OCI-LY3 (cell line): ENCODE measurements around the gene GSAP.

Experiments
- H2AFZ ChIP-seq: fragments of 200-600, 300-600 bp; shearing (Covaris generic); 2 replicates; pipeline ENCODE4 v1.6.0; 2014; ENCODE audit warnings: antibody characterized with exemption, low read depth, low read length
- H3K27ac ChIP-seq: fragments of 200-600, 300-600 bp; sonication (generic); 2 replicates; pipeline ENCODE4 v1.5.1; 2014; ENCODE audit warnings: mild to moderate bottlenecking, low read length, moderate library complexity, mixed read lengths
- H3K27me3 ChIP-seq: fragments of 200-600, 300-600 bp; sonication (generic); 2 replicates; pipeline ENCODE4 v1.6.1; 2014; ENCODE audit warnings: low read depth, low read length, mixed read lengths
- H3K36me3 ChIP-seq: fragments of 200-600, 300-600 bp; sonication (generic); replicated peaks from 2 replicates; pipeline ENCODE3; 2014; ENCODE audit warnings: low read depth, low read length, mixed read lengths
- H3K4me1 ChIP-seq: fragments of 300-600, 200-600 bp; sonication (generic); 2 replicates; pipeline ENCODE4 v1.6.1; 2014; ENCODE audit warnings: low read length, mixed read lengths
- H3K4me2 ChIP-seq: fragments of 200-600, 300-600 bp; sonication (generic); 2 replicates; pipeline ENCODE4 v1.6.1; 2014; ENCODE audit warnings: low read length, mixed read lengths
- H3K4me3 ChIP-seq: fragments of 300-600, 200-600 bp; sonication (generic); 2 replicates; pipeline ENCODE4 v1.5.1; 2014; ENCODE audit warnings: antibody characterized with exemption, mild to moderate bottlenecking, low read length, moderate library complexity
- H3K79me2 ChIP-seq: fragments of 300-600, 200-600 bp; shearing (Covaris generic); 2 replicates; pipeline ENCODE4 v1.6.1; 2014; ENCODE audit warnings: mild to moderate bottlenecking, low read length, mixed read lengths
- H3K9ac ChIP-seq: fragments of 300-600, 200-600 bp; shearing (Covaris generic); 2 replicates; pipeline ENCODE4 v1.6.0; 2014; ENCODE audit warnings: mild to moderate bottlenecking, low read length, moderate library complexity
- H3K9me3 ChIP-seq: fragments of 200-600, 300-600 bp; shearing (Covaris generic); 2 replicates; pipeline ENCODE4 v1.6.1; 2014; ENCODE audit warnings: low read length, mixed read lengths; ENCODE audit not compliant: insufficient read depth
- H4K20me1 ChIP-seq: fragments of 200-600, 300-600 bp; sonication (generic); 2 replicates; pipeline ENCODE4 v1.6.1; 2016; ENCODE audit warnings: low read length, mixed read lengths; ENCODE audit not compliant: insufficient read depth
- CTCF ChIP-seq: fragments of 200-600, 300-600 bp; sonication (generic); IDR thresholded peaks from 2 replicates; pipeline ENCODE4 v1.5.1; 2014; ENCODE audit warnings: antibody characterized with exemption, low read length, low read depth
- EZH2phosphoT487 ChIP-seq: fragments of 200-600 bp; shearing (Covaris generic); IDR thresholded peaks from 2 replicates; pipeline ENCODE4 v1.6.1; 2018; ENCODE audit warnings: antibody characterized with exemption, mixed run types, low read depth

GSAP gene

GRCh38 chr7:77327067-77327931 lies 88.8 kb downstream of the GSAP start:
- H3K4me2 ChIP-seq = no peak overlapping the region

GRCh38 chr7:77326131-77326530 lies 90.0 kb downstream of the GSAP start:
- Histone ChIP-seq H3K79me2 (no peaks in the 10 kb centered on the region), H3K27ac (no peak overlapping the region), H2AFZ (no peak overlapping the region), H3K9ac (no peak overlapping the region), H3K4me2 (0 out of 2 replicates have a peak overlapping the region, but pooled peaks have one; percentile 2), H3K9me3 (no peaks in the 10 kb centered on the region), H3K36me3 (no peaks in the 10 kb centered on the region), H4K20me1 (no peaks in the 10 kb centered on the region), H3K4me3 (no peak overlapping the region), H3K27me3 (no peaks in the 10 kb centered on the region), H3K4me1 (peaks cover 47% of the 10 kb centered on the region)
- no peak for TF ChIP-seq EZH2phosphoT487
- TF ChIP-seq CTCF = no peak

More at GRCh38 chr7:77327067-77327931, 88.8 kb downstream of the GSAP start:
- no peak overlapping the region for H3K27ac ChIP-seq
- H3K9ac ChIP-seq = no peak overlapping the region
- H2AFZ ChIP-seq = no peak overlapping the region
- peaks cover 58% of the 10 kb centered on the region for H3K4me1 ChIP-seq
- no peaks in the 10 kb centered on the region for H4K20me1 ChIP-seq
- no peaks in the 10 kb centered on the region for H3K9me3 ChIP-seq
- no peaks in the 10 kb centered on the region for H3K79me2 ChIP-seq
- H3K36me3 ChIP-seq = no peaks in the 10 kb centered on the region
- TF ChIP-seq CTCF (no peak), EZH2phosphoT487 (no peak)
- no peak overlapping the region for H3K4me3 ChIP-seq
- H3K27me3 ChIP-seq = no peaks in the 10 kb centered on the region

- H3K9me3 ChIP-seq = no peaks in the 10 kb centered on the region
Observed at GRCh38 chr7:77321300-77321699, 94.8 kb downstream of the GSAP start.

More at GRCh38 chr7:77321300-77321699, 94.8 kb downstream of the GSAP start:
- Histone ChIP-seq H3K4me1 (peaks cover 6% of the 10 kb centered on the region), H3K36me3 (peaks cover 14% of the 10 kb centered on the region), H3K27ac (no peak overlapping the region), H3K79me2 (no peaks in the 10 kb centered on the region), H2AFZ (no peak overlapping the region), H4K20me1 (no peaks in the 10 kb centered on the region), H3K4me3 (no peak overlapping the region), H3K4me2 (no peak overlapping the region), H3K27me3 (no peaks in the 10 kb centered on the region), H3K9ac (no peak overlapping the region)
- no peak for TF ChIP-seq CTCF
- TF ChIP-seq EZH2phosphoT487 = no peak
